DMS53 (cell line): ENCODE results near the gene NPSR1.
"Not testable (repeated sequence)": the region's sequence is repeated elsewhere in the genome, so short reads cannot be mapped to it uniquely, and the experiment has no call there.

Source experiments
- DNase-seq: peaks from one replicate; lab custom pipeline; 2025; lab: John Stamatoyannopoulos, UW

NPSR1 gene

GRCh38 chr7:34835901-34836600 lies 178.0 kb downstream of the NPSR1 start:
- DNase-seq, result no peak

GRCh38 chr7:34837316-34837715 lies 179.3 kb downstream of the NPSR1 start:
- DNase-seq, result peak; percentile 30

GRCh38 chr7:34837801-34838201 lies 179.8 kb downstream of the NPSR1 start:
- no peak for DNase-seq

GRCh38 chr7:34838329-34838728 lies 180.3 kb downstream of the NPSR1 start:
- no peak for DNase-seq

- peak; percentile 32 for DNase-seq
Observed at GRCh38 chr7:34839645-34840044, 181.6 kb downstream of the NPSR1 start.

GRCh38 chr7:34840176-34840785 lies 182.3 kb downstream of the NPSR1 start:
- DNase-seq, result peak; percentile 70

GRCh38 chr7:34841326-34841725 lies 183.3 kb downstream of the NPSR1 start:
- DNase-seq, result no peak

- DNase-seq, result no peak
Observed at GRCh38 chr7:34842782-34843181, 184.8 kb downstream of the NPSR1 start.

- no peak for DNase-seq
Observed at GRCh38 chr7:34844406-34844805, 186.4 kb downstream of the NPSR1 start.

GRCh38 chr7:34844936-34845665 lies 187.1 kb downstream of the NPSR1 start:
- DNase-seq, result no peak

- DNase-seq, result peak; percentile 93
Observed at GRCh38 chr7:34845666-34846361, 187.8 kb downstream of the NPSR1 start.

- no peak for DNase-seq
Observed at GRCh38 chr7:34846976-34847375, 189.0 kb downstream of the NPSR1 start.

GRCh38 chr7:34848670-34849069 lies 190.7 kb downstream of the NPSR1 start:
- DNase-seq, result no peak

- peak; percentile 30 for DNase-seq
Observed at GRCh38 chr7:34849163-34849960, 191.3 kb downstream of the NPSR1 start.

- DNase-seq, result no peak
Observed at GRCh38 chr7:34849986-34850385, 192.0 kb downstream of the NPSR1 start.

GRCh38 chr7:34850681-34851080 lies 192.7 kb downstream of the NPSR1 start:
- DNase-seq, result no peak

- DNase-seq, result no peak
Observed at GRCh38 chr7:34851431-34851830, 193.4 kb downstream of the NPSR1 start.

- not testable (repeated sequence) for DNase-seq
Observed at GRCh38 chr7:34858444-34858843, 200.4 kb downstream of the NPSR1 start.

GRCh38 chr7:34859281-34859680 lies 201.3 kb downstream of the NPSR1 start:
- DNase-seq, result not testable (repeated sequence)

- not testable (repeated sequence) for DNase-seq
Observed at GRCh38 chr7:34866222-34866621, 208.2 kb downstream of the NPSR1 start.

GRCh38 chr7:34867341-34867740 lies 209.3 kb downstream of the NPSR1 start:
- not testable (repeated sequence) for DNase-seq

- DNase-seq, result not testable (repeated sequence)
Observed at GRCh38 chr7:34868602-34869001, 210.6 kb downstream of the NPSR1 start.
